Hematopoietic multipotent progenitor cell treated with erythropoietin and hydrocortisone succinate and interleukin-3 and kit ligand, for 8 days (in vitro differentiated cells): ENCODE results near the gene NADSYN1.

Experiments
- DNase-seq: peaks from one replicate; pipeline ENCODE4 v3.0.0-alpha.2; 2015

Gene NADSYN1

DNA sequence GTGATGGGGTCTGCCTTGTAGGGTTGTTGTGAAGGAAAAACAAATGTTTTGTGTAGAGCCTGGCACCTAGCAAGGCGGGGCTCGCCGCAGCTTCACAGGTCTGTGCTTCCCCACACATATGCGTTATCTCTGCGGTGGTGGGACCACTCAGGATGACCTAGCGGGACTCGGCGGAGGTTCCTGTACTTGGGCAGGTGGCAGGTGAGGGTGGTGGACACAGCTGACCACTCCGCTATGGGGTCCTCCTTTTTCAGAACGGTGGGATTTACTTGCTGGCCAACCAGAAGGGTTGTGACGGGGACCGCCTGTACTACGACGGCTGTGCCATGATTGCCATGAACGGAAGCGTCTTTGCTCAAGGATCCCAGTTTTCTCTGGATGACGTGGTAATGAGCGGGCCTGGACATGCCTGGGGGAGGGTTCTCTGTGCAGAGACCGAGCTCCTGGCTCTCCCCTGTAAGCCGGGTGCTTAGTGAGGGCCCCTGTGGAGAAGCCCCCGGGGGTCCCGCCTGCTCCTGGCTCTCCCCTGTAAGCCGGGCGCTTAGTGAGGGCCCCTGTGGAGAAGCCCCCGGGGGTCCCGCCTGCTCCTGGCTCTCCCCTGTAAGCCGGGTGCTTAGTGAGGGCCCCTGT, 21.3 kb downstream of the NADSYN1 start:
- DNase-seq: no peak

DNA sequence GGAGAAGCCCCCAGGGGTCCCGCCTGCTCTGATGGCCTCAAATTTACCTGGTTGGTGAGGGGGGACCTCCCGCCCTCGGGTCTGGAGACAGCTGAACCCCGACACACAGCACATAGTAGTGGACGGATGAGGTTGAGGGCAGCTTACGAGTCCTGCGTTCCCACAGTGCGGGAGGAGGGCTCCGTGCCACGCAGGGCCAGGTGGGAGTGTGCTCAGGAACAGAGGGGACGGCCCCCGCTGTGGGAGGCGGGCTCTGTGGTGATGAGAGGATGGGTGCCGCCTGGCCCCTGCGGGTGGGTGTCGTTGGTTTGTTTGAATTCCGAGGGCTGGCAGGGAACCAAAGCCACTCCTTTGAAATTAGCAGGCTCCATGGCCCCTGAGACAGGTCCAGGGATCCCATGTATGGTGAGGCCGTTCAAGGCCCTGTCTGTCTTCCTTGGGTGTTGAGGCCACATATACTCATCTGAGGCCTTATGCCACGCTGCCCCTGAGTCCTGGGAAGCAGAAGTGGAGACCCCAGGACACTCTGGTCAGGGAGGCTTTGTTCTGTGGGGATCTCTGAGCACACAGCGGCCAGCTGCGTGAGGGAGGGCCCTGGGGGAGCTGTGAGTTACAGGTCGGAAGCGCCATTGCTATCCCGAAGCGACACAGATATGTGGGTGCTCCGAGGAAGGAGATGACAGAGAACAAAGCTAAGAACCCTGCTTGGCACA, 21.9 kb downstream of the NADSYN1 start:
- DNase-seq: no peak

DNA sequence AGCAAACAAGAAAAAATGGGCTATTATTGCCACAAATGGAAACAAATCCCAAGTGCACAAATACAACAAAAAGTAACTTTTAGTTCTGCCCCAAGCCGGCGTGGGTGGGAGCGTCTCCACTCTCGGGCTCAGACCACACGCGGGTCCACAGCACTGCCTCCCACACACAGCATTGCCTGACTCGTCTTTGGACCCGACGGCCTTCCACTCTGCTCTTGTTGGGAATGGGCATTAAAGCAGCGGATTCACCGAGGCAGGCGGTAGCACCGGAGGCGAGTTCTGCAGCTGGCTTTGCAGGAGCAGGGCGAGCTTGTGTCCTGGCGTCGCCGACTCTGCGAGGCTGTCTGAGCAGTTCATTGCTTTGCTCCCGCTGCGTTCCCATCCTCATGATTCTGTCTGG, 23.0 kb downstream of the NADSYN1 start:
- no peak for DNase-seq

DNA sequence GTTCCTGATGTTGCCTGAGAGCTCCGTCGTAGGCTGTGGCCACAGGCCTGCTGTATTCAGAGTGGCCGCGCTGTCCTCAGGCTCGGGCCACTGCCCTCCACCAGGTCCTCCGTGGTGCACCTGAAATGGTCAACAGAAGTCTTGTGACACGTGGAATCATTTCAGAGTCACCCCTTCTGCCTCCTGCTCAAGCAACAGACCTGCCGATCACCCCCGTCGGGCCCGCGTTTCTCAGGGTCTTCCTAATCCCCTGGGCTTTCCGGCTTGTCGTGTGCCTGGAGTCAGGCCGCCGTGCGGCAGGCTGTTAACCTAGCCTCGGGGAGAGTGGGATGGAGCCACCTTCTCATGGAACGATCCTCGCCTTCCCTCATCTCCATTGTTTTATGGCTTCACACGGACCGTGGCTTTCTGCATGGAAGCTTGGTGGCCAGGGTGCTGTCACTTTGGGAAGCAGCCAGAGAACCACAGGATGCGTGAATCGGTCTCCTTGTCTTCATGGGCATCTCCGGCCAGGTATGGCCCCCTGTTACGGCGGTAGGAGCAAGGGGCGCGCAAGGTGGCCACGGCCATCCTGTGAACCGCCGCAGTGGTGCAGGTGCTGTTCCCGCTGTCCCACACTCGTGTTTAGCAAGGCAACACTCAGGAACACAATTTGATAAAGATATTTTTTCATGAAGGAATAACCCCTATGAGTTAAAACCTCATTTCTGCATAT, 24.1 kb downstream of the NADSYN1 start:
- no peak for DNase-seq

DNA sequence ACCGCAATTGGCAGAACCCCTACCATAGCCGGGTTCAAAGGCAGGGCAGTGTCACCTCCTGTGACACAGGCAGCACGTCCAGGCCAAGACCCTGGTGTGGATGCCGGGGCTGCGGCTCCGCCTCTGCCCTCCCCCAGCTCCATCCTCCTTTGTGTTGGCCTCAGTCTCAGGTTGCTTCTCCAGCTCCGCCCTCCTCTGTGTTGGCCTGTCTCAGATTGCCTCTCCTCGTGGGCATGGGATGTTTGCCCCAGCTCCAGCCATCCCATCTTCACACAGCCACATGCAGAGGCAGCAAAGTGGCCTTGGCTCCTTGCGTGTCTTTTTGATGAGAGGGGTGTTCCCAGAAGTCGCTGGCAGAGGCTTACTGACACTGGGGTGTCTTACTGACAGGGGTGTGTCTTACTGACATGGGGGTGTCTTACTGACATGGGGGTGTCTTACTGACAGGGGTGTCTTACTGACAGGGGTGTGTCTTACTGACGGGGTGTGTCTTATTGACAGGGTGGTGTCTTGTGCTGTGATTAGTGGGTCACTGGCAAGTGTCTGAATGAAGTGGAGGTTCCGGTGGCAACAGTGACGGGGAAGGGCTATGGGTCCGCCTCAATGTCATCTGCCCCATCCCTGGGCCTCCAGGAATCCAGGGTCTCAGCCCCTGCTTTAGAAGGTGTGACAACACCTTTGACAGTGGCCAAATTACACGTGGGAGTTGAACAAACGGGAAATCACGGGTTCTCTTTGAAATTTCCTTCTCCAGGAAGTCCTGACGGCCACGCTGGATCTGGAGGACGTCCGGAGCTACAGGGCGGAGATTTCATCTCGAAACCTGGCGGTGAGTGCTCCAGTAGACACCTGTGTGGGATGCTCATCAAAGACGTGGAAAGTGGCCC, 24.9 kb downstream of the NADSYN1 start:
- no peak for DNase-seq

DNA sequence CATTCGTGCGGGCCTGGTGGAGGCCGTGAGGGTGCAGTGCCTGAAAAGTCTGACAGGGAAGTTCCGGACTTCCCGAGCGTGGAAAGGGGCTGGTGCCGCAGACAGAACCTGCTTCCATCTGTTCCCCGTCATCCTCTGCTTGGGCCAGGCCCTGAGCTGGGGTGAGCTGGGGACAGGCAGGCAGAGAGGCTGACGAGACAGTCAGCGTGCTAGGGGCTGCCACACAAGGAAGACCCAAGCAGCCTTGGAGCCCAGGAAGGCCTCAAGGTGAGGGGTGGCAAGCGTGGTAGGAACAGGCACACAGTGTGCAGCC, 25.5 kb downstream of the NADSYN1 start:
- DNase-seq: no peak

DNA sequence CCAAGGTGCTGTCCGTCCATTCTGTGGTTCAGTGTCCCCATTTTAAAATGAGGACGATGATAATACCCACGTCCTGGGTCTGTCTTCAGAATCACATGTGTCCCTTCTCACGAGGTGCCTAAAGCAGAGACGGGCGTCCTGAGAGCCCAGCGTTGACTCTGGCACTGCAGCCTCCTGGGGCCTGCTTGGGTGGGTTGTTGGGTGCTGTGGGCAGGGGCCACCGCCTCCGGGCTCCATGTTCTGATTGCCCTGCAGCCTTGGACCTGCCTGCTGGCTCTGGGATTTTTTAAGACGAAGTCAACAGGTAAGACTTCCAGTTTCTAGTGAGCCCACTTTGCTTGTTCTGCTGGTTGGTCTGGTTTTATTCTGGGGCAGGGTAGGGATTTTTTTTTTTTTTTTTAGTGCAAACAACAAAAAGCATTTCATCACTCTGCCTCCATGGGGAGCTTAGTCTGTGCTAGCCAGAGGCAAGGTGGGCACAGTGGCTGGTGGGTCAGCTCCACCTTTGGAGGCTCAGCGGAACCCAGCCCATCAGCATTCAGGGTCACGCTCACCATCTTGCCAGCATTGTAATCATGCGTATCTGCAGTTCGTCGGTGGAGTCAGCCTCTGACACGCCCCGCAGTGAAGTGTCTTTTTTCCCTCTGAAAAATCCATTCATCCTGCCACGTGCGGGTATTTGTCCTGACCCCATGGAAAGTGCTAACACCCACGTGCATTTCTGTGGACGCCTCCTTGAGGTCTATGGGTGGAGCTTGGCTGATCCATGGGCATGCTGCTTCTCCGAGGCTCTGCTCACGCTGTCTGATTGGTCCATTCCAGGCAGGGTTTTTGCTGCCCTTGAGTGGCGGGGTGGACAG, 28.3 kb downstream of the NADSYN1 start:
- DNase-seq: no peak

DNA sequence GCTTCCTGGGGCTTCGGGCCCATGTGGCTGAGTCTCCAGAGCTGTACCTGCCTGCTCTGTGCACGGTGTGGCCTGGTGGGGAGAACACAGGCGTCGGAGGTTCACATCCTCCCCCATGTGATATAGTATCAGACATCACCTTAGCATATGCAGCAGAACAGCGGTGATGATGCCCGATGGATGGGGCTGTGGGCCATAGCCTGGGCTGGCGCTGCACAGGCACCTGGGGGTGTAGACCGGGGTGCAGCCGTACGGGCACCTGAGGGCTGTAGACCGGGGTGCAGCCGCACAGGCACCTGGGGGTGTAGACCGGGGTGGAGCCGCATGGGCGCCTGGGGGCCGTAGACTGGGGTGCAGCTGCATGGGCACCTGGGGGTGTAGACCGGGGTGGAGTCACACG, 29.2 kb downstream of the NADSYN1 start:
- no peak for DNase-seq

DNA sequence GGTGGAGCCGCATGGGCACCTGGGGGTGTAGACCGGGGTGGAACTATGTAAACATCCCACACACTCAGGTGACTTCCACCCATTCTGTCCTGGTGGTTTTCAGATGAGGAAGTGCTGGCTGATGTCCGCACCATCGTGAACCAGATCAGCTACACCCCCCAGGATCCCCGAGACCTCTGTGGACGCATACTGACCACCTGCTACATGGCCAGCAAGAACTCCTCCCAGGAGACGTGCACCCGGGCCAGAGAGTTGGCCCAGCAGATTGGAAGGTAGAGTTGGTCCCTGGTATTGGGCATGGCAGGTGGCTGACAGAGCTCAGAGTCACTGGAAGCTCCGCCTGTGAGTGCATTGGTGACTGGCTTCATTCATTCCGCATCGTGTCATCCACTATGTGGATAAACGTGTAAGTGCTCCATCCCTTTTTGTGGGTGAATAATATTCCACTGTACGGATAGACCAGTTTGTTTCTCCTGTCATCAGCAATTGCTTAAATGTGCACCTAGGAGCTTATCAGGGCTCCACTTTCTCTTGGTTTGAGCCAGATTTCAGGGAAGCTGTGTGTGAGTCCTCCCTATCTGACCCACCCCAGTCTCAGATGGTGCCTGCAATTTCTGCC, 29.9 kb downstream of the NADSYN1 start:
- no peak for DNase-seq

DNA sequence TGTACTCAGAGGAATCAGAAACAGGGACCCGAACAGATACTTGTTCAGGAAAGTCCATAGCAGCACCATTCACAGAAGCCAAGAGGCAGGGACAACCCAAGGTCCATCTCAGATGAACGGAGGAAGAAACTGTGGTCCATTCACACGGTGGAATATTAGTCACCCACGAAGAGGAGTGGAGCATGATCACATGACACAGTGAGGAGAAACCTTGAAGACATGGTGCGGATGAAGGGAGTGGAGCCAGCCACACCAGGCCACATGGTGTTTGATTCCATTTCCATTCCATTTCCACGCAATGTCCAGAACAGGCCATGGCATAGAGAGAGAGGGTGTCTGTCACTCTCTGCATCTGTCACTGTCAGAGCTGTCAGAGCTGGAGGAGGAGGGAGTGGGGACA, 30.7 kb downstream of the NADSYN1 start:
- no peak for DNase-seq

DNA sequence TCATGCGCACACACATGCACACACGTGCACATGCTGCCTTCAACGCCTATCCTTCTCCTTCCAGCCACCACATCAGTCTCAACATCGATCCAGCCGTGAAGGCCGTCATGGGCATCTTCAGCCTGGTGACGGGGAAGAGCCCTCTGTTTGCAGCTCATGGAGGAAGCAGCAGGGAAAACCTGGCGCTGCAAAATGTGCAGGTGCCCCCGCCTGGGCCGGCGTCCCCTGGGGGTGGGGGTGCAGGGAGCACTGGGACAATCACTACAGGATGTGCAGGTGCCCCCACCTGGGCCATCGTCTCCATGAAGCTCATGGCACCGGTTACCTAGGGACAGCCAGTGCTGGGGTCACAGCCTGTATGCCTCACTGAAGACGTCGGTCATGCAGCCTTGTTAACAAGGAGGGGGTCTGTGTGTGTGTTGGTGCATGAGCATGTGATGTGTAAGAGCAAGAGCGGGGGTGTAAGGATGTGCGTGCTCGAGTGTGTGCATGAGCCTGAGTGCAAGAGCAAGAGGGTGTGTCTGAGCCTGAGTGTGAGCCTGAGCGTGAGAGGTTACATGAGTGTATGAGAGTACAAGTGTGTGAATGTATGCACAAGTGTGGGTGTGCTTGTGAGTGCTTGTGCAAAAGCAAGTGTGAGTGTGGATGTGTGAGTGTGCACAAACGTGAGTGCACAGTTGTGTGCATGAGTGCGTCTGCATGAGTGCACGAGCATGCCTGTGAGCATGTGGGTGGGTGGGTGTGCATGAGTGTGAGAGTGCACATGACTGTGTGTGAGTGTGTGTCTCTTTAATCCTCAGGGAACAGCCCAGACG, 31.5 kb downstream of the NADSYN1 start:
- no peak for DNase-seq

DNA sequence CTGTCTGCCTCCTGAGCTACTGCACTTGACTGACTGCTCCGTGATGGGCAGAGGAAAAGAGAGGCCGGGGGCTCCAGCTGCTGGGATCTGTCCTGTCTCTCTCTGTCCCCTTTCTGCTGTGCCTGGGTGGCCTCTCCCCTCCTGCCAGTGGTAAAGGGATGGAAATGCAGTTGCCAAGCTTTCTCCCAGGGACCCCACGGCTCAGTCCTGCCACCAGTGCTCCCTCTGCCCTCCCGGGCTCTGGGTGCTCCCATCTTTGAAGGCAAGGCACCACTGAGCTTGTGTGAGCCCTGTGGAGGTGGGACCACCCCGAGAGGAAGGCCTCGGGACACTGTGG, 32.0 kb downstream of the NADSYN1 start:
- DNase-seq: no peak

DNA sequence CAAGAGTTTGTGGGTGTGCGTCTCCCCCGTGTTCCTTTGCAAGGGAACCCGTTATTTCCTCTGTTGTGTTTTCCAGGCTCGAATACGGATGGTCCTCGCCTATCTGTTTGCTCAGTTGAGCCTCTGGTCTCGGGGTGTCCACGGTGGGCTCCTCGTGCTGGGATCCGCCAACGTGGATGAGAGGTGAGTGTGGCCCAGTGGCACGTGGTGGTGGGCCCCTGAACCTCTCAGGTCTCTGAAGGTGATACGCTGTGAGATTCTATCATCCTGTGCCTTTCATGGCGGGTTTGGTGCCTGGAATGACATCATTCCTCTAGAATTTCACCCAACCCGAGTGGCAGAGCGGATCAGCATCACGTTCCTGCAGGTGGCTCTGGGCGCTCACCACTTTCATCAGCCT, 32.5 kb downstream of the NADSYN1 start:
- DNase-seq: no peak

DNA sequence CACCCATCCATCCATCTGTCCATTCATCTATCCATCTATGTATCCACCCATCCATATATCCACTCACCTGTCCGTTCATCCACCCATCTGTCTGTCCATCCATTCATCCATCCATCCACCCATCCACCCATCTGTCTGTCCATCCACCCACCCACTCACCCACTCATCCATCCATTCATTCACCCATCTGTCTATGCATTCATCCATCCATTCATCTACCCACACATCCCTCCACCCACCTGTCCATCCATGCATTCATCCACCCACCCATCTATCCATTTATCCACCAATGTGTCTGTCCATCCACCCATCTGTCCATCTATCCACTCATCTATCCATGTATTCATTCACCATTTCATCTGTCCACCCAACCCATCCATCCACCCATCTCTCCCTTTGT, 33.3 kb downstream of the NADSYN1 start:
- no peak for DNase-seq

DNA sequence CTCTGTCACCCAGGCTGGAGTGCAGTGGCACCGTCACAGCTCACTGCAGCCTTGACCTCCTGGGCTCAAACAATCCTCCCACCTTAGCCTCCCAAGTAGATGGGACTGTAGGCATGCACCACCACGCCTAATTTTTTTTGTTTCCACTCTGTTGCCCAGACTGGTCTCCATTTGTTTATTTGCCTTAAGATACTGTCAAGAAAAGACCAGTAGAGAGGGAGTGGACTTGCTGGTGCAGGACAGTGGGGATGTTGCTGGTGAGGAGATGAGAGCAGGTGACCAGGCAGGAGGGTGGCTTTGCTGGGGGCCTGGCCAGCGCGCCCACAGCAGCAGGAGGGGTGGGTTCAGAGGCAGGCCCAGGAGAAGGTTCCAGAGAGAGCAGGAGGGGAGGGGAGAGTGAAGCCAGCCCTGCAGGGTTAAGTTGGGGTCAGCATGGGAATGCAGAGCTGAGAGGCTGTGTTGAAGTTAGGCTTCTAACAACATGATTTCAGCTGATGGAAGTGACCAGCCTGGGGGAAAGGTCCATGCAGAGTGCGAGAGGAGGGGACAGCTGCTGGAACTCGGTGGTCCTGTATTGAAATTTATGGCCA, 35.8 kb downstream of the NADSYN1 start:
- DNase-seq: no peak

DNA sequence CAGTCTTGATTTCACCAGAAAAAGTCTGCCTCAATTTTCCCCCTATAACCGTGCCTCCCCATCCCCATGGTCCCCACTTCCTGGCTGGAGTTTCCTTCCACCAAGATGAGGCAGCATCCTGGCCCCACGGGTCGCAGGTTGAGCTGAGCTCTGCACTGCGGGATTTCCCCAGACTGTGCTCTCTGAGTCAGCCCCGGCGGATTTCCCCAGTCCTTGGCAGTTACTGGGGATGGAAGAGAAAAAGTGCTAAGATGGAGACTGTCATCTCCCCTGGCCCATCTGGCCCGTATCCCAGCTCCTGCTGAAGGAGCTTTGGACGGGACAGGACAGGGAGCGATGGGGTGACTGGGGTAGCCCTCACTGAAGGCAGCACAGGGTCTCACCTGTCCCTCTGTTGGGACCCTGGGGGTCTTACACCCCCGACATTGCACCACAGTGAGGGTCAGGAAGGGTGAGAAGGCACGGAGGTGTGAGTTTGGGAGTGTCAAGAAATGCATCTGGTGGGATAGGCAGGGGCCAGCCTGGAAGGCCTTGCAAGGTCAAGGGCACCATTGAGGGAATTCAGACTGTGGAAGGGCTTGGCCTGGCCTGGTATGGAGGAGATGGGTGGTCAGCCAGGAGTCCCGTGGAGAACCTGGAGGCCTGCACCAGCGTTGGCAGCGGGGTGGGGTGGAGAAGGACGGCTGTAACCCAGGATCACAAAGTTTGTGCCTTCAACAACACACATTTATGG, 36.5 kb downstream of the NADSYN1 start:
- DNase-seq: no peak

DNA sequence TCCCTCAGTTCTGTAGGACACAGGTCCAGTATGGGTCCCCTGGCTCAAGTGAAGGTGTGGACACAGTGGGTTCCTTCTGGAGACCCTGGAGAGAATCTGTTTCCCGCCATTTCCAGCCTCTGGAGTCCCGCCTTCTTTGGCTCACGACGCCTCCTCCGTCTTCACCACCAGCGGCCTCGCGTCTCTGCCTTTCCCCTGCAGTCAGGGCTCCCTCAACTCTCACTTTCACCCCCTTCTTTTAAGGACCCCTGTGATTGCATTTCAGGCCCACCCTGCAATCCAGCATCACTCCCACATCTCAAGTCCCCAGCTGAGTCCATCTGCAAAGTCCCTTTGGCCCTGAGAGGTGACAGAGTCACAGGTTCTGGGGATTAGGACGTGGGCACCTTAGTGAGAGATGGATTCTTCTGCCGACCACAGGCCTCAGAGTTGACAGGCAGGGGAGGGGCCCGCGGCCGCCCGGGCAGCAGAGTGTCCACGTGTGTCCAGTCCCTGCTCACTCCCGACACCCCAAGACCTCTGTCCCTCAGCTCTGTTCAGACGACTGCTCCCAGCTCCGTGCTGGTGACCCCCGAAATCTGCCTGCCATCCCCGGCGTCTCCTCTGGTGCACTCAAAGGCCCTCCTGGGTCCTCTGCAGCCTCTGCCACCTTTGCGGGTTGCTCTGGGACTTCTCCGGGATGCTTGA, 37.2 kb downstream of the NADSYN1 start:
- DNase-seq: no peak

DNA sequence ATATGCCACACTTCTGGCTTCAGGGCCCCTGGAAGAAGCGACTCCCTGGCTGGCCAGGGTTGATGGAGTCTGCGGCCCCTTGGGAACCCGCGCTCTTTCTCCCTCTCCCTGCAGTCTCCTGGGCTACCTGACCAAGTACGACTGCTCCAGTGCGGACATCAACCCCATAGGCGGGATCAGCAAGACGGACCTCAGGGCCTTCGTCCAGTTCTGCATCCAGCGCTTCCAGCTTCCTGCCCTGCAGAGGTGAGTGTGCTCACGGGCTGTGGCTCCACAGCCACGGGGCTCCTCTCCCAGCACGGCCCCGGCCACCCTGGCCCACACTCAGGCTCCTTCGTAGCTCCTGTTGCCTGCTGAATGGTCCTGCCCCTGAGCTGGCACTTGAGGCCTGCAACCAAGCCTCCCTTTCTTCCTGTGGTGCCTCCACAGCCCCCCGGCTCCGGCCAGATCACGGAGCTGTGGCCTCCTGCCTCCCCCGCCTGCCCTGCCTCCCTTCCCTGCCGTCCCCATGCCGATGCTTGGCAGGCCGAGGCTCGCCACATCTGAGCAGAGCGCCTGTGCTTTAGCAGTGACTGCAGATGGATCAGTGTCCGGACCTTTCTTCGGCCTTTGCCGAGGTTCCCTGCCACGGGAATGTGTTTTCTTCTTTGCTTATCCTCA, 37.9 kb downstream of the NADSYN1 start:
- DNase-seq: no peak

DNA sequence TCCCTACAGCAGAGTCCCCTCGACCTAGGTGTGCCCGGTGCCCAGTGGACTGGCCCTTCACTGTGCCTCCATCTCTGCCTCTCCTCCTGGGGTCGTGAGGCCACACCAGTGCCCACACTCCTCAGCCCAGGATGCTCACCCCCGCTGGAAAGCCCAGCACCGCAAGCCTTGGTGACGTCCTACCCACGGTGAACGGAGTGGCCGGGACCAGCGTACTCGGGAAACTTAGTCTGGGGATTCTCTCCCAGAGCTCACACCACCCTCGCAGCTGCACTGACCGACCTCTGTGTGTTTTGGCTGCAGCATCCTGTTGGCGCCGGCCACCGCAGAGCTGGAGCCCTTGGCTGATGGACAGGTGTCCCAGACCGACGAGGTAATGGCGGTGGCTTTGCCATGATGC, 38.5 kb downstream of the NADSYN1 start:
- DNase-seq: no peak
